ENCODE data around the gene MRPS12.

DNA sequence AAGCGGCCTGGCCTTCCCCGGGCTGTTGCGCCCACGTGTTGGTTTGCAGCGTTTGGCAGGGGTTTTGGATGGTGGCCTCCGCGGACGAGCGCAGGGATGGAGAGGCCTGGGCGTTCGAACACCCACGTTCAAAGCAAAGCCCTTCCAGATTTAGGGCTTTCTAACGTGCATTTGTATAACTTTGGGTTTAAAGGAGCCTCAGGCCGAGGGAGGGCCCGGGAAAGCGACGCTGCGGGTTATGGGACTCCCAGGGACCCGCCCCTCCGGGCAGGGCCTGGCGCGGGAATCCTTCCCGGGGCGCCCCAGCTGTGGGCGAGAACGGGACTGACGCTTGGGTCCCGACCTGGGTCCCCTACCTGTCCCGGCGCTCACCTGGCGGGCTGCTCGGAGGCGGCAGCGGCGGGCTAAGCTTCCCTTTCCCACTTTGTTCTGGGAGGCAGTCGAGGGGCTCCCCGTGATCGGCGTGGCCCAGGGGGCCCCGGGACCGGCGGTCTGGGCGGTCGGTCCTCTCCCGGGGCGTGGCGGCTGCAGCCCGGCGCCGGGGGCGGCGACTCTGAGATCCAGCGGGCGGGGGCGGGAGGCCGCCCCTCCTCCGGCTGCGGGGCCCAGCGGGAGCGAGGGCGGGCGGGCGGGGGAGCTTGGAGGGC is 44.6 kb downstream of the MRPS12 start, which contains the start of gene FBXO17:
- TF ChIP-seq, protein P1, sequence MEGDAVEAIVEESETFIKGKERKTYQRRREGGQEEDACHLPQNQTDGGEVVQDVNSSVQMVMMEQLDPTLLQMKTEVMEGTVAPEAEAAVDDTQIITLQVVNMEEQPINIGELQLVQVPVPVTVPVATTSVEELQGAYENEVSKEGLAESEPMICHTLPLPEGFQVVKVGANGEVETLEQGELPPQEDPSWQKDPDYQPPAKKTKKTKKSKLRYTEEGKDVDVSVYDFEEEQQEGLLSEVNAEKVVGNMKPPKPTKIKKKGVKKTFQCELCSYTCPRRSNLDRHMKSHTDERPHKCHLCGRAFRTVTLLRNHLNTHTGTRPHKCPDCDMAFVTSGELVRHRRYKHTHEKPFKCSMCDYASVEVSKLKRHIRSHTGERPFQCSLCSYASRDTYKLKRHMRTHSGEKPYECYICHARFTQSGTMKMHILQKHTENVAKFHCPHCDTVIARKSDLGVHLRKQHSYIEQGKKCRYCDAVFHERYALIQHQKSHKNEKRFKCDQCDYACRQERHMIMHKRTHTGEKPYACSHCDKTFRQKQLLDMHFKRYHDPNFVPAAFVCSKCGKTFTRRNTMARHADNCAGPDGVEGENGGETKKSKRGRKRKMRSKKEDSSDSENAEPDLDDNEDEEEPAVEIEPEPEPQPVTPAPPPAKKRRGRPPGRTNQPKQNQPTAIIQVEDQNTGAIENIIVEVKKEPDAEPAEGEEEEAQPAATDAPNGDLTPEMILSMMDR (IDR thresholded peaks at IDR 0.05) = no peak
- TF ChIP-seq ZFX (IDR thresholded peaks at IDR 0.05; ENCODE audit: borderline replicate concordance) = no peak

All from 22Rv1 (cell line).